Activated T-helper 17 cell treated with anti-CD3 and anti-CD28 coated beads, Interleukin-2, amount 50 U/mL, for 72 hours (primary cell): ENCODE results near the gene RASGRP4. TPM values are rescaled to one million over a fixed set of nuclear protein-coding genes. Genes with fewer than 3 reads are reported as not detected.
"Not testable (repeated sequence)": the region's sequence is repeated elsewhere in the genome, so short reads cannot be mapped to it uniquely, and the experiment has no call there.

ENCODE experiments used
- ATAC-seq: fragments of 150-1000 bp; cut with Tn5 transposase; replicated peaks from 2 replicates; pipeline ENCODE4 v1.10.0; 2021; ENCODE audit warnings: mild to moderate bottlenecking, moderate library complexity
- H3K27ac Mint-ChIP-seq: one replicate; pipeline ENCODE4 v1.8.0; 2022; ENCODE audit warnings: mixed read lengths
- H3K27me3 Mint-ChIP-seq: one replicate; pipeline ENCODE4 v1.8.0; 2022; ENCODE audit warnings: mixed read lengths
- H3K36me3 Mint-ChIP-seq: one replicate; pipeline ENCODE4 v1.8.0; 2022; ENCODE audit warnings: low read depth, mild to moderate bottlenecking, mixed read lengths
- H3K4me1 Mint-ChIP-seq: one replicate; pipeline ENCODE4 v1.8.0; 2022; ENCODE audit warnings: mixed read lengths
- H3K4me3 Mint-ChIP-seq: one replicate; pipeline ENCODE4 v1.8.0; 2022; ENCODE audit warnings: mild to moderate bottlenecking, mixed read lengths
- H3K9me3 Mint-ChIP-seq: one replicate; pipeline ENCODE4 v1.8.0; 2022; ENCODE audit warnings: mixed read lengths
- total RNA-seq, 2 donors: library from RNA; stranded (reverse); gene quantifications; one replicate each; pipeline ENCODE4 v1.2.3, GENCODE V29; 2022

RASGRP4 gene
- total RNA-seq, 2 donors from 2014 or later = 21.8 to 39.4 TPM

GRCh38 chr19:38413416-38413815 is 12.6 kb downstream of the RASGRP4 start:
- H3K36me3 Mint-ChIP-seq = peaks cover 42% of the 10 kb centered on the region
- peaks cover 12% of the 10 kb centered on the region for H3K4me1 Mint-ChIP-seq
- no peak overlapping the region for H3K4me3 Mint-ChIP-seq
- ATAC-seq = no peak
- H3K27ac Mint-ChIP-seq = no peak overlapping the region
- H3K9me3 Mint-ChIP-seq = no peaks in the 10 kb centered on the region
- no peaks in the 10 kb centered on the region for H3K27me3 Mint-ChIP-seq

DNA sequence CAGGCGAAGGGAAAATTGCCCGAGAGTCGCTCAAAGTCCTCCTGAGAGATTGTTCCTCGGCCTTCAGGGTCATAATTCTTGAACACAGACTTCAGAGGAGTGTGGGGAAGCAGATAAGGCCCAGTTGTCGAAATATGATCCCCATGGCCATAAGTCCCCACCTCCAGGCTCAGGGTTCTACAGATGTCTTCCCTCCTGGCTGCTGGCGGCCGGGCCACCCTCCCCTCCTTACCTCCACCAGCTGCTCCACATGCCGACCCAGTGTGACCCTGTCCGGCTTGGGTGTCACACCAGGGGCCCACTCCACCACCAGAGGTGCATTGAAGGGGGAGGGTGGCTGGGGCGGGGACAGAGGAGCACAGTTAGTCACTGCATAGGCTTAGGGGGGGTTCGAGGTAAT is 13.1 kb downstream of the RASGRP4 start:
- no peak for ATAC-seq
- peaks cover 46% of the 10 kb centered on the region for H3K36me3 Mint-ChIP-seq
- H3K4me1 Mint-ChIP-seq = peaks cover 11% of the 10 kb centered on the region
- no peak overlapping the region for H3K4me3 Mint-ChIP-seq
- H3K27me3 Mint-ChIP-seq = no peaks in the 10 kb centered on the region
- no peaks in the 10 kb centered on the region for H3K9me3 Mint-ChIP-seq
- no peak overlapping the region for H3K27ac Mint-ChIP-seq

DNA sequence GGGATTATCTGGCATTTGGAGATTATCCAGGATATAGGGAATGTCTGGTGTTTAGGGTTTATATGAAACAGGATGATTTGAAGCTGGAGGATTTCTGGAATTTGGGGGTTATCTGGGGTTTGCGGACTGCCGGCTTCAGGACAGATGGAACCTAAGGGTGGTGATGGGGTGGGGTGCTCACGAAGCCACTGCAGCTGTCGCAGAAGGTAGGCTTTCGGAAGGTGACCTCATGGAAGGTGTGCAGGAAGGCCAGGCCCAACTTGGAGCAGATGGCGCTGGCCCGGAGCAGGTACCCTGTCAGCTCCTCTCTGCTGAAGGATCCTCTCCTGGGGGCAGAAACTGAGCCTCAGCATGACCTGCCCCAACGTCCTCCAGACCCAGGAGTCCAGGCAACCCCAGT is 13.5 kb downstream of the RASGRP4 start:
- ATAC-seq = no peak
- H3K9me3 Mint-ChIP-seq = no peaks in the 10 kb centered on the region
- H3K36me3 Mint-ChIP-seq = peaks cover 44% of the 10 kb centered on the region
- no peaks in the 10 kb centered on the region for H3K27me3 Mint-ChIP-seq
- no peak overlapping the region for H3K4me3 Mint-ChIP-seq
- peaks cover 6% of the 10 kb centered on the region for H3K4me1 Mint-ChIP-seq
- no peak overlapping the region for H3K27ac Mint-ChIP-seq

DNA sequence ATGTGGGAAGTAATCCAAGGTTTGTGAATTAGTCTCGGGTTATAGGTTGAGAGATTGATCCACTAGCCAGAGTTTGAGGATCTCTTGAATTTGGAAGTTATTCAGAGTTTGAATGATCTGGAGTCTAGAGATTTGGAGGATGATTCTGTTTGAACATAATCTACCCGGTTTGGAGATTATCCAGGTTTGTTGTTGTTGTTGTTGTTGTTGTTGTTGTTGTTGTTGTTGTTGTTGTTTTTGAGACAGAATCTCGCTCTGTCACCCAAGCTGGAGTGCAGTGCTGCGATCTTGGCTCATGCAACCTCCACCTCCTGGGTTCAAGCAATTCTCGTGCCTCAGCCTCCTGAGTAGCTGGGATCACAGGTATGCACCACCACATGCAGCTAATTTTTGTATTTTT is 14.1 kb downstream of the RASGRP4 start:
- H3K27ac Mint-ChIP-seq, ATAC-seq, H3K9me3 Mint-ChIP-seq, H3K4me1 Mint-ChIP-seq, H3K27me3 Mint-ChIP-seq, H3K4me3 Mint-ChIP-seq: not testable (repeated sequence)
- H3K36me3 Mint-ChIP-seq = peaks cover 44% of the 10 kb centered on the region

DNA sequence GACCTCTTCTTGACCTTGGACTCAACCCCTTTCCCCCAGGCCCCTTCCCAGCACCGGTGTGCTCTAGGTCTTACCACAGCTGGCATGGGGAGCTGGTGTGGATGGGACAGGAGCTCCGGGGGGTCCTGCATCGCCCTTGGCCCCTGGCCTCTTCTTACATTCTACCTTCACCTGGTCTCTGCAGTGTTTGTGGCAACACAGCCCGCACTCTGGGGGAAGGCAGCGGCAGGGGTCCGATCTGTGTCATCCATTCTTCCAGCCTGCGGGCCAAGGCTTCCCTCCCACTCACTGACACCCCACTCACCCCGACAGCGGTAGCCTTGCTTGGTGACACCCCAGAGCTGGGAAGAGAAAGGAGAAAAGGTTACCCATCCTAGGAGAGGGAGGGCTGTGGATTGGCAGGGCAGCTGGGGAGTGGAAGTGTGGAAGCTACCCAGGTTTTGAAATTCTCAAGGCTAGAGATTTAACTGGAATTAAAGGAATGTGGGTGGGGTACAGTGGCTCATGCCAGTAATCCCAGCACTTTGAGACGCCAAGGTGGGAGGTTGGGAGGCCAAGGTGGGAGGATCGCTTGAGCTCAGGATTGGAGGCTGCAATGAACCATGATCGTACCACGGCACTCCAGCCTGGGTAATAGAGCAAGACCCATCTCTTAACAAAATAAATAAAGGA is 14.8 kb downstream of the RASGRP4 start:
- ATAC-seq = no peak
- peaks cover 49% of the 10 kb centered on the region for H3K36me3 Mint-ChIP-seq
- H3K27me3 Mint-ChIP-seq = no peaks in the 10 kb centered on the region
- H3K4me1 Mint-ChIP-seq = no peaks in the 10 kb centered on the region
- H3K27ac Mint-ChIP-seq = no peak overlapping the region
- H3K4me3 Mint-ChIP-seq = no peak overlapping the region
- H3K9me3 Mint-ChIP-seq = no peaks in the 10 kb centered on the region

- ATAC-seq, H3K27ac Mint-ChIP-seq, H3K9me3 Mint-ChIP-seq: not testable (repeated sequence)
Measured at GRCh38 chr19:38410407-38410806, 15.6 kb downstream of the RASGRP4 start.

GRCh38 chr19:38409631-38410133 is 16.3 kb downstream of the RASGRP4 start:
- no peak overlapping the region for H3K4me3 Mint-ChIP-seq
- no peaks in the 10 kb centered on the region for H3K27me3 Mint-ChIP-seq
- no peaks in the 10 kb centered on the region for H3K4me1 Mint-ChIP-seq
- ATAC-seq = no peak
- no peaks in the 10 kb centered on the region for H3K9me3 Mint-ChIP-seq
- H3K36me3 Mint-ChIP-seq = peaks cover 62% of the 10 kb centered on the region
- H3K27ac Mint-ChIP-seq = peak overlapping the region; percentile 6

More at GRCh38 chr19:38410407-38410806, 15.6 kb downstream of the RASGRP4 start:
- H3K4me1 Mint-ChIP-seq, H3K4me3 Mint-ChIP-seq, H3K27me3 Mint-ChIP-seq: not testable (repeated sequence)
- peaks cover 55% of the 10 kb centered on the region for H3K36me3 Mint-ChIP-seq

GRCh38 chr19:38405276-38405675 is 20.7 kb downstream of the RASGRP4 start:
- no peak for ATAC-seq
- peak overlapping the region; percentile 82 for H3K4me3 Mint-ChIP-seq
- peaks cover 4% of the 10 kb centered on the region for H3K4me1 Mint-ChIP-seq
- H3K27me3 Mint-ChIP-seq = no peaks in the 10 kb centered on the region
- no peaks in the 10 kb centered on the region for H3K9me3 Mint-ChIP-seq
- H3K36me3 Mint-ChIP-seq = peaks cover 72% of the 10 kb centered on the region
- H3K27ac Mint-ChIP-seq = peak overlapping the region; percentile 80

DNA sequence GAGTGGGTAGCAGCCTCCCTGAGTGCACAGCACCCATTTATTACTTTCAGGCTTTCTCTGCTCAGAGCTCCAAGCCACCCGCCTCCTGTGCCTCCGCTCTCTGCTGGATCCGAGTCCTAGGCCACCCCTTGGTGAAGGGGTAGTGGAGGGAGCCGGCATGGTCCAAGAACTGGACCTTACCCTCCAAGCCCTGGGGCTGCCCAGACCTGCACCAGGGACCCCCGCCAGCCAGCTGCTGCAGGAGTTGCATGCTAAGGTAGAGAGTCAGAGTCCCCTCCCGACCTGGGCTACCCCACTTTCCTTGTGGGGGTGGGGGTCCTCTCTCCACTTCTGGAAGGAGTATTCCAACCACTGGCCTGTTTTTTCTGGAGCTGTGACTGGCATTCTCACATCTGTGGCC is 21.2 kb downstream of the RASGRP4 start:
- Mint-ChIP-seq H3K4me3 (peak overlapping the region; percentile 82), H3K36me3 (peaks cover 68% of the 10 kb centered on the region), H3K27ac (peak overlapping the region; percentile 80), H3K9me3 (no peaks in the 10 kb centered on the region), H3K4me1 (peaks cover 4% of the 10 kb centered on the region), H3K27me3 (no peaks in the 10 kb centered on the region)
- ATAC-seq = no peak

- Mint-ChIP-seq H3K9me3 (no peaks in the 10 kb centered on the region), H3K4me1 (peaks cover 4% of the 10 kb centered on the region), H3K4me3 (peak within 1 kb of the TSS; percentile 82), H3K36me3 (peaks cover 51% of the 10 kb centered on the region), H3K27me3 (no peaks in the 10 kb centered on the region), H3K27ac (peak within 1 kb of the TSS; percentile 80)
- peak; percentile 97 for ATAC-seq
Measured at GRCh38 chr19:38402967-38403674, 22.9 kb downstream of the RASGRP4 start, which contains the start of gene FAM98C. Gene FAM98C, plus strand, starts transcription at chr19:38403093. Its CDS starts 61 bp downstream, at chr19:38403154.

DNA sequence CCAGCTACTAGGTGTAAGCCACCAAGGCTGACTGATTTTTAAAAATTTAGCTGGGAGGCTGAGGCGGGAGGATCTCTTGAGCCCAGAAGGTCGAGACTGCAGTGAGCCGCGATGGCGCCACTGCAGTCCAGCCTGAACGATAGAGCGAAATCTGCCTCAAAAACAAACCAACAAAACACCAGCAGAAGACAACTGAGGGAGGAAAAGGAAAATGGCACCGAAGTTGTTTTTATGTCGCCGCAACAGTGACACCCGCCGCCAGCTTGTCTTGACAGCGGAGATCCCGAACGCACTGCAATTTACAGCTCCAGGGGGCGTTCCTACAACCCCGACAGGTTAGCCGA is 23.4 kb downstream of the RASGRP4 start:
- H3K27ac Mint-ChIP-seq = peak overlapping the region; percentile 80
- peak overlapping the region; percentile 82 for H3K4me3 Mint-ChIP-seq
- no peak for ATAC-seq
- H3K4me1 Mint-ChIP-seq = peaks cover 4% of the 10 kb centered on the region
- peaks cover 47% of the 10 kb centered on the region for H3K36me3 Mint-ChIP-seq
- H3K27me3 Mint-ChIP-seq = no peaks in the 10 kb centered on the region
- H3K9me3 Mint-ChIP-seq = no peaks in the 10 kb centered on the region

GRCh38 chr19:38401148-38401547 is 24.9 kb downstream of the RASGRP4 start:
- Mint-ChIP-seq H3K27ac (no peak overlapping the region), H3K4me1 (peaks cover 4% of the 10 kb centered on the region), H3K9me3 (no peaks in the 10 kb centered on the region), H3K27me3 (no peaks in the 10 kb centered on the region), H3K4me3 (peak overlapping the region; percentile 57), H3K36me3 (peaks cover 46% of the 10 kb centered on the region)
- ATAC-seq = no peak

DNA sequence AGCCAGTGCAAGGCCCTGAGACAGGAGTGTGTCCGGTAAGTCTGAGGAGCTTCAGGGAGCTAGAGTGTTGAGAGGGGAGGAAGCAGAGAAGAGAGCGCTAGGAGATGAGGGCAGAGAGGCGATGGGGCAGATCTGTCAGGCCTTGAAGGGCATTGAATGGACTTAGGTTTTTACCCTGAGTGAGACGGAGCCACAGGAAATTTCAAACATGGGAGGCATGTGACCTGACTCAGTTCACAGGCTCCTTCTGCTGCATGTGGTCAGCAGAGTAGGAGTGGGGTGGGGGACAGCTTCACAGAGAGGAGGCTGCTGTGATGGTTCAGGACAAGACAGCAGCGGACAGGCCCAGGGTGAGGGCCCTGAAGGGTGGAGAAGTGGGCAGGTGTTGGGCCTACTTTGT is 25.7 kb downstream of the RASGRP4 start:
- Mint-ChIP-seq H3K4me1 (peaks cover 4% of the 10 kb centered on the region), H3K36me3 (peaks cover 41% of the 10 kb centered on the region), H3K27me3 (no peaks in the 10 kb centered on the region), H3K4me3 (no peak overlapping the region), H3K9me3 (no peaks in the 10 kb centered on the region), H3K27ac (no peak overlapping the region)
- ATAC-seq = no peak

DNA sequence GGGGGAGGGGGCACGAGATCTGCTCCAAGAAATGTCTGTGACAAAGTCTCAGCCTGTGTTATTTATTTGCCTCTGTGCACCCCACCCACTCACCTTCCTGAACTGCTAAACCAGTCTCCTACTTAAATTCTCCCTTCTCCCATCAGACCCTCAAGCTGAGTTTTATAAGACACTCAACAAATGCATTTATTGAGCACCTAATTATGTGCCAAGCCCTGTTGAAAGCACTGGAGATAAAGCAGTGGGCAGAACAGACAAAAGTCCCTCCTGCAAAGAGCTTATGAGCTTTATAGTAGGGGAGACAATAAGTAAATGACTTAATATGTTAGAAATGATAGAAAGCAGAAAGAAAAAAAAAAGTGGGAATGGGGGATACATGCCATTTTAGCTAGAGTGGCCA is 26.5 kb downstream of the RASGRP4 start:
- ATAC-seq = no peak
- H3K27ac Mint-ChIP-seq = no peak overlapping the region
- peaks cover 4% of the 10 kb centered on the region for H3K4me1 Mint-ChIP-seq
- no peaks in the 10 kb centered on the region for H3K9me3 Mint-ChIP-seq
- no peaks in the 10 kb centered on the region for H3K27me3 Mint-ChIP-seq
- no peak overlapping the region for H3K4me3 Mint-ChIP-seq
- H3K36me3 Mint-ChIP-seq = peaks cover 40% of the 10 kb centered on the region

GRCh38 chr19:38399081-38399480 is 26.9 kb downstream of the RASGRP4 start:
- Mint-ChIP-seq H3K4me1 (peaks cover 5% of the 10 kb centered on the region), H3K27ac (no peak overlapping the region)

More at GRCh38 chr19:38399081-38399480, 26.9 kb downstream of the RASGRP4 start:
- Mint-ChIP-seq H3K27me3 (no peaks in the 10 kb centered on the region), H3K4me3 (no peak overlapping the region), H3K36me3 (peaks cover 38% of the 10 kb centered on the region), H3K9me3 (no peaks in the 10 kb centered on the region)
- no peak for ATAC-seq
